NCI-H774 (cell line): ENCODE measurements around the gene ZNF414.
"Not testable (repeated sequence)": the region's sequence is repeated elsewhere in the genome, so short reads cannot be mapped to it uniquely, and the experiment has no call there.

Experiments used
- DNase-seq: peaks from one replicate; lab custom pipeline; 2025; lab: John Stamatoyannopoulos, UW

ZNF414 gene

GRCh38 chr19:8517551-8518442 is 3.8 kb upstream of the ZNF414 start:
- DNase-seq: no peak

- DNase-seq: no peak
Observed at GRCh38 chr19:8515317-8515716, 1.4 kb upstream of the ZNF414 start.

GRCh38 chr19:8514505-8515009 is 590 bp upstream of the ZNF414 start:
- DNase-seq: not testable (repeated sequence)

GRCh38 chr19:8513036-8513686 is 806 bp downstream of the ZNF414 start:
- no peak for DNase-seq

- peak; percentile 60 for DNase-seq
Observed at GRCh38 chr19:8512115-8512967, 1.6 kb downstream of the ZNF414 start.

- DNase-seq: peak; percentile 60
Observed at GRCh38 chr19:8511573-8512101, 2.3 kb downstream of the ZNF414 start.

- no peak for DNase-seq
Observed at GRCh38 chr19:8510589-8511115, 3.3 kb downstream of the ZNF414 start.

- no peak for DNase-seq
Observed at GRCh38 chr19:8506402-8506957, 7.5 kb downstream of the ZNF414 start.

GRCh38 chr19:8505680-8506401 is 8.1 kb downstream of the ZNF414 start:
- peak; percentile 59 for DNase-seq

GRCh38 chr19:8504919-8505318 is 9.0 kb downstream of the ZNF414 start:
- no peak for DNase-seq

- no peak for DNase-seq
Observed at GRCh38 chr19:8504171-8504570, 9.8 kb downstream of the ZNF414 start.

GRCh38 chr19:8503510-8503909 is 10.5 kb downstream of the ZNF414 start:
- DNase-seq: no peak

GRCh38 chr19:8501981-8502380 is 12.0 kb downstream of the ZNF414 start:
- DNase-seq: no peak

GRCh38 chr19:8501516-8501915 is 12.5 kb downstream of the ZNF414 start:
- DNase-seq: no peak

GRCh38 chr19:8500158-8500557 is 13.8 kb downstream of the ZNF414 start:
- no peak for DNase-seq

GRCh38 chr19:8499048-8499833 is 14.7 kb downstream of the ZNF414 start:
- no peak for DNase-seq

- no peak for DNase-seq
Observed at GRCh38 chr19:8498295-8498694, 15.7 kb downstream of the ZNF414 start.

GRCh38 chr19:8494158-8494557 is 19.8 kb downstream of the ZNF414 start:
- no peak for DNase-seq

GRCh38 chr19:8491574-8491973 is 22.4 kb downstream of the ZNF414 start:
- DNase-seq: no peak

- no peak for DNase-seq
Observed at GRCh38 chr19:8490873-8491272, 23.1 kb downstream of the ZNF414 start.
